GM12864 (cell line): ENCODE results near the gene PSAPL1.

Source experiments
- DNase-seq: peaks from one replicate; pipeline ENCODE4 v3.0.0-alpha.2; 2011; ENCODE audit warnings: low read depth
- H3K4me3 ChIP-seq: 2 replicates; pipeline ENCODE4 v1.5.1; 2011; ENCODE audit warnings: mild to moderate bottlenecking, low read depth, low read length, control low read depth
- TF ChIP-seq, protein P1 (sequence below): IDR thresholded peaks from 2 replicates; pipeline ENCODE4 v1.5.1; 2011; ENCODE audit warnings: low read depth, mild to moderate bottlenecking, moderate library complexity, low read length, control low read depth, inconsistent platforms; ENCODE audit errors: missing control alignments

The PSAPL1 gene

DNA sequence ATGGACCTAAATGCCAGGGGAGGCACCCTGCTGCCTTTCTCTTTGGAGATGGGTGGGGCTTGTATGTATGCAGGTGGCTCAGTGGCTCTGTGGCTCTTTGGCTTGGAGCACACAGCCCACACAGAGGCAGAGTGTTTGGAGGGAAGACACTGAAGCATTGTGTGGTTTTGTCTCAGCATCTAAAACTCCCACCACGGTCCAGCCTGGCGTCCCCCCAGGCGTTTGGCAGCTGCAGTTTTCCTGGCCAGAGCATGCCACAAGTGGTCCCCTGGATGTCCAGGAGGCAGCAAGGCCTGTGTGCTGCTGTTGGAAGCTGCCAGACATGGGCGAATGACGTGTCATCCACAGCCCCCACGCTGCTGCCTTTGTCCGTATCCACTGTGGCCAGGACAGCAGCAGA lies 32.2 kb upstream of the PSAPL1 start:
- DNase-seq, result no peak
- H3K4me3 ChIP-seq, result no peak overlapping the region
- TF ChIP-seq, protein P1, sequence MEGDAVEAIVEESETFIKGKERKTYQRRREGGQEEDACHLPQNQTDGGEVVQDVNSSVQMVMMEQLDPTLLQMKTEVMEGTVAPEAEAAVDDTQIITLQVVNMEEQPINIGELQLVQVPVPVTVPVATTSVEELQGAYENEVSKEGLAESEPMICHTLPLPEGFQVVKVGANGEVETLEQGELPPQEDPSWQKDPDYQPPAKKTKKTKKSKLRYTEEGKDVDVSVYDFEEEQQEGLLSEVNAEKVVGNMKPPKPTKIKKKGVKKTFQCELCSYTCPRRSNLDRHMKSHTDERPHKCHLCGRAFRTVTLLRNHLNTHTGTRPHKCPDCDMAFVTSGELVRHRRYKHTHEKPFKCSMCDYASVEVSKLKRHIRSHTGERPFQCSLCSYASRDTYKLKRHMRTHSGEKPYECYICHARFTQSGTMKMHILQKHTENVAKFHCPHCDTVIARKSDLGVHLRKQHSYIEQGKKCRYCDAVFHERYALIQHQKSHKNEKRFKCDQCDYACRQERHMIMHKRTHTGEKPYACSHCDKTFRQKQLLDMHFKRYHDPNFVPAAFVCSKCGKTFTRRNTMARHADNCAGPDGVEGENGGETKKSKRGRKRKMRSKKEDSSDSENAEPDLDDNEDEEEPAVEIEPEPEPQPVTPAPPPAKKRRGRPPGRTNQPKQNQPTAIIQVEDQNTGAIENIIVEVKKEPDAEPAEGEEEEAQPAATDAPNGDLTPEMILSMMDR, result no peak

DNA sequence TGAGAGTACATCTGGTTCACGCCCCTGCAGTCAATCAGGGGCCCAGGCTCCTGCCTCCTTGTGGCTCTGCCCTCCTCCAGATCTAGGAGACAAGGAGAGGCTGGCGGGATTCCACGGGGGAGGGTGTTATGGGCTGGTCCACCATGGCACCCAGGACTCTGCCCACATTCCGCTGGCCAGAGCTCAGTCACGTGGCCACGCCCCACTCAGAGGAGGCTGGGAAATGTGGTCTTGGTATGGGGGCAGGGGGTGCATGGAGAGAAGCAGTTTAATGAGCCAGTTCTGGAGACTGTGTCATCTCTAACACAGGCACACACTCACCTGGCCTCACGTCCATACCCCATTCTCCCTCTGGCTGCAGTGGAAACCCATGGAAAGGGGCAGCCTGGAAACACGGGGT lies 31.5 kb upstream of the PSAPL1 start:
- DNase-seq, result no peak
- TF ChIP-seq, protein P1, result no peak
- H3K4me3 ChIP-seq, result no peak overlapping the region

DNA sequence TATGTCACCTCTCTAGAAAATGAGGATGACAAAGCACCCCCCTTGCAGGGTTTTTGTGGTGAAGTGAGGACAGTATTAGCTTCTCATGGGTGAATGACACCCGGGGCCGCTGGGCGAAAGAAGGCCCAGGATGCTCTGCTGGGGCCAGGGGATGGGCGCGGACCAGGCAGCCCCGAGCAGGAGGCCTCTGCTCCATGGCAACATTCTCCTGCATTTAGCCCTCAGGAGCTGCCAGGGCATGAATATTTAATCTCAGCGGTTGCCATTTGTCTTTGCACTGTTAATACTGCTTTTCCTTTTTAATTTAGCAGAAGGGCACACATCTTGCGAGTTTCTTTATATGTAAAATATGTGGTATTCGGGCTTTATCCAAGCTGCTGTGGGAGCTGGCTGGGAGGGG lies 30.3 kb upstream of the PSAPL1 start:
- DNase-seq, result no peak
- H3K4me3 ChIP-seq, result no peak overlapping the region
- TF ChIP-seq, protein P1, result no peak

DNA sequence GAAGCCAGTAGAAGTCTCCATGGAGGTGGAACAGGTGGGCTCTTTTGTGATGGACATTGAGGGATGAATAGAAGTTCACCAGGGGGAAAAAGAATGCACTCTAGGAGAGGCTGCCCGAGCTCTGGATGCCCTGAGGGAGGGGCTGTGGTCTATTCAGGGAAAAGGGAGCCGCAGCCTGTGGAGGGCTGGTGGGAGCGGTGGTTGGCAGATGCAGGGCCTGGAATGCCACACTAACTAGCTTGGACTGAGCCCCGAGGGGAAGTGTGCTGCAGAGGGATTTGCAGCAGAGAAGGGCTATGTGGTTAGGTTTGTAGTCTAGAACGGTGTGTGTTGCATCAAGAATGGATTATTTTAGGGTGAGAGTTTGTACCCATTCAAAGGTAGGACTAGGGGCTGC lies 29.5 kb upstream of the PSAPL1 start:
- DNase-seq, result no peak
- TF ChIP-seq, protein P1, result no peak
- no peak overlapping the region for H3K4me3 ChIP-seq

DNA sequence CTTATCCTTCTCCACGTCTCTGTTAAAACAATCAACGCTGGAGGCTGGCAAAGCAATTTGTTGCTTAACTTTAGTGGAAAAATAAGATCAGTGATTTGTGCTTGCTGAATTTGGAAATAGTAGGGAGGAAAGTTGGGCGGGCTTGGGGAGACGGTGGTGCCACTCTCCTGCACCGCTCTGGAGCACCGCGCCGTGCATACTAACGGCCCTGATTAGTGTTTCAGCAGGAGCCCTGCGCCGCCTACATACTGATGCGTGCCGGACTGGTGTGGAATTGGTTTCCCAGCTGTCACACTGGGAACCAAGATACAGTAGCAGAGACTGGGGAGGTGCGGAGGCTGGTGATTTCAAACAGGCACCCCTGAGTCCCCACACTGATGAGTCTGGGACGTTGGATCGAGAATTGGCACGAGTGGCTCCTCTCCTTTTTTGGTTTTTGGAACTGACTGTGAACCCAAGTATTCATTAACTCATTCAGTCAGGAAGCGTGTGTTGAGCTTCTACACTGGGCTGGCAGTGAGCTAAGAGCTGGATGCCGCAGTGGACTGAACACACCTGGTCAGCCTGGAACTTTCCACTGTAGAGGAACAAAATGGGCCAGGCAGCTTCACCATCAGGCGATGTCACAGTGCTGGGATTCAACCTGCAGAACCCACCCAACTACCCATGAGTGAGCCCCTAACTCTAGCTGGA lies 29.0 kb upstream of the PSAPL1 start:
- DNase-seq, result no peak
- TF ChIP-seq, protein P1, result no peak
- H3K4me3 ChIP-seq, result no peak overlapping the region

DNA sequence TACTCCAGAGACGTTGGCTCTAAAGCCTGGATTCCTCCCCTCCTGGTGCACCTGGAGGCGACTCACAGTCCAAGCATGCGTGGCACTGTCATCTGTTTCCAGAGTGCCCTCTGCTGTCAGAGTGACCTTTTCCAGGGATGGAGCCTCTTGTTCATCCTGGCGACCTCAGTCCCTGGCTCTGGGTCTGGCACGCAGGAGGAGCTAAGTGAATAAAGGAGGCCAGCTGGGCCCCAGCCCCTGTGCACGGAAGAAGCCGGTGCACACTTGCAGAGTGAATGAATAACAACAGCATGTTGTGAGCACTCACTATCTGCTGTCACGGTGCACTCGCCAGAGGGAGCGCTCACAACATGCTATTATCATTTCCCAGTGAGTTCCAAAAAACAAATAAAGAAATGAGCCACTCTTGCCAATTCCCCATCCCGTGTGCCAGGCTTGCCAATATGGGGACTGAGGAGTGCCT lies 27.8 kb upstream of the PSAPL1 start:
- no peak for DNase-seq
- TF ChIP-seq, protein P1, result no peak
- H3K4me3 ChIP-seq, result no peak overlapping the region

DNA sequence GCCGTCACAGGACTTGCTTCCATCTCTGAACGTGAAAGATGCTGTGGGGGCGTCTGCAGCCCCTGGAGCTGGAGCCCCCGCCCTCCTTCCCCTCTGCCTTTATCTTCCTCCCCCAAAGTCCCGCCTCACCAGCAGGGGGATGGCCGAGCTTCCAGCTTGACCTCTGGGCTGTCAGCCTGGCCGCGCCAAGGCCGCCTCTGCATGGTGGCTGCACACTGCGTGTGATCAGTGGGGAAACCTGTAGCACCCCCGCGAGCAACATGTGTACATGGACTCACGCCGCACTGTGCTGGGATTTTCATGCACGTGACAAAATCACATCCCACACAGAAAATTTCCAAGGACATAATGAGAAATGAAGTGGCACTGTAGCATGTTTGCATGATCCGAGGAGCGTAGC lies 26.5 kb upstream of the PSAPL1 start:
- no peak overlapping the region for H3K4me3 ChIP-seq
- TF ChIP-seq, protein P1, result no peak
- DNase-seq, result no peak
